HEK293 (cell line): ENCODE data around the gene ARHGAP28.

ENCODE experiments used
- CTCF ChIA-PET: fragments of 350-600 bp; formaldehyde crosslinking; extraction: SDS; loops from one replicate; lab custom pipeline; 2021; ENCODE audit warnings: antibody characterized with exemption; lab: Yijun Ruan, JAX
- POLR2A ChIA-PET: fragments of 300-600 bp; formaldehyde crosslinking; extraction: SDS; loops from one replicate; lab custom pipeline; 2020; ENCODE audit warnings: antibody characterized with exemption, inconsistent platforms; lab: Yijun Ruan, JAX
- H3K27ac ChIP-seq: fragments of 200-500 bp; sonication (Bioruptor generic); 2 replicates; pipeline ENCODE4 v1.5.1; 2014; ENCODE audit warnings: low read depth, low read length, control low read depth, inconsistent platforms; ENCODE audit errors: extremely low read depth
- H3K36me3 ChIP-seq, 2 experiments: fragments of 200-500 bp in 1 of 2; sonication (Bioruptor generic) in 1 of 2; 1 replicate in 1 of 2; 2 replicates in 1 of 2; pipeline ENCODE4 v1.5.1; 2014 to 2017; ENCODE audit warnings: inconsistent platforms in 2 of 2, low read length in 2 of 2; ENCODE audit not compliant: control insufficient read depth in 2 of 2, insufficient read depth in 1 of 2
- H3K4me1 ChIP-seq: fragments of 200-500 bp; sonication (Bioruptor generic); 2 replicates; pipeline ENCODE4 v1.5.1; 2014; ENCODE audit warnings: mild to moderate bottlenecking, low read length, inconsistent platforms; ENCODE audit not compliant: control insufficient read depth, insufficient read depth
- H3K4me3 ChIP-seq: 2 replicates; pipeline ENCODE4 v1.5.1; 2011; ENCODE audit warnings: low read depth, mild to moderate bottlenecking, control low read depth, low read length, moderate library complexity
- H3K9me3 ChIP-seq: fragments of 200-500 bp; sonication (Bioruptor generic); 2 replicates; pipeline ENCODE4 v1.5.1; 2014; ENCODE audit warnings: low read depth, low read length, inconsistent platforms; ENCODE audit not compliant: control insufficient read depth, insufficient read depth
- HOXD13 ChIP-seq: sonication (generic); formaldehyde crosslinking; IDR thresholded peaks from 2 replicates; pipeline ENCODE4 v1.8.0; 2022; ENCODE audit warnings: missing genetic modification reagents, borderline replicate concordance
- IKZF3 ChIP-seq: fragments of 450-650 bp; IDR thresholded peaks from 2 replicates; pipeline ENCODE4 v1.5.0; 2018; ENCODE audit warnings: missing biosample characterization, mild to moderate bottlenecking, missing genetic modification characterization, moderate library complexity
- SCRT1 ChIP-seq: fragments of 450-650 bp; formaldehyde crosslinking; IDR thresholded peaks from 2 replicates; pipeline ENCODE4 v1.5.1; 2016; ENCODE audit warnings: missing biosample characterization, missing genetic modification characterization, borderline replicate concordance
- ZBTB20 ChIP-seq: fragments of 450-650 bp; formaldehyde crosslinking; IDR thresholded peaks from 2 replicates; pipeline ENCODE4 v1.5.1; 2016; ENCODE audit warnings: missing biosample characterization, missing genetic modification characterization
- ZNF121 ChIP-seq: fragments of 450-650 bp; formaldehyde crosslinking; IDR thresholded peaks from 2 replicates; pipeline ENCODE4 v1.5.1; 2016; ENCODE audit warnings: missing biosample characterization, missing genetic modification characterization
- ZNF140 ChIP-seq: fragments of 450-650 bp; formaldehyde crosslinking; IDR thresholded peaks from 2 replicates; pipeline ENCODE4 v1.5.1; 2016; ENCODE audit warnings: missing biosample characterization, missing genetic modification characterization
- ZNF311 ChIP-seq: fragments of 450-650 bp; formaldehyde crosslinking; IDR thresholded peaks from 2 replicates; pipeline ENCODE4 v1.5.1; 2017; ENCODE audit warnings: missing biosample characterization, missing genetic modification characterization, borderline replicate concordance
- ZNF341 ChIP-seq: fragments of 450-650 bp; formaldehyde crosslinking; IDR thresholded peaks from 2 replicates; pipeline ENCODE4; 2016; ENCODE audit warnings: low read depth, missing biosample characterization, missing genetic modification characterization
- ZNF404 ChIP-seq: fragments of 450-650 bp; formaldehyde crosslinking; IDR thresholded peaks from 2 replicates; pipeline ENCODE4 v1.5.1; 2017; ENCODE audit warnings: missing biosample characterization, missing genetic modification characterization
- ZNF433 ChIP-seq: fragments of 450-650 bp; formaldehyde crosslinking; IDR thresholded peaks from 2 replicates; pipeline ENCODE4 v1.5.1; 2016; ENCODE audit warnings: missing biosample characterization, missing genetic modification characterization, low read depth
- ZNF544 ChIP-seq: fragments of 450-650 bp; formaldehyde crosslinking; IDR thresholded peaks from 2 replicates; pipeline ENCODE4 v1.5.0; 2017; ENCODE audit warnings: missing biosample characterization, missing genetic modification characterization
- ZNF658 ChIP-seq: fragments of 450-650 bp; formaldehyde crosslinking; IDR thresholded peaks from 2 replicates; pipeline ENCODE4; 2016; ENCODE audit warnings: missing biosample characterization, missing genetic modification characterization
- ZNF843 ChIP-seq: fragments of 450-650 bp; formaldehyde crosslinking; IDR thresholded peaks from 2 replicates; pipeline ENCODE4 v1.5.1; 2016; ENCODE audit warnings: missing biosample characterization, missing genetic modification characterization
- TF ChIP-seq, protein P1 (sequence below): fragments of 450-650 bp; formaldehyde crosslinking; IDR thresholded peaks from 2 replicates; pipeline ENCODE4 v1.5.1; 2016; ENCODE audit warnings: missing biosample characterization, missing genetic modification characterization
- TF ChIP-seq, protein P2 (sequence below): fragments of 450-650 bp; formaldehyde crosslinking; IDR thresholded peaks from 2 replicates; pipeline ENCODE4 v1.5.1; 2017; ENCODE audit warnings: missing biosample characterization, missing genetic modification characterization
- TF ChIP-seq, protein P3 (sequence below): fragments of 450-650 bp; formaldehyde crosslinking; IDR thresholded peaks from 2 replicates; pipeline ENCODE4 v1.5.1; 2016; ENCODE audit warnings: missing biosample characterization, missing genetic modification characterization
- TF ChIP-seq, protein P4 (sequence below): fragments of 450-650 bp; formaldehyde crosslinking; IDR thresholded peaks from 2 replicates; pipeline ENCODE4 v1.5.1; 2016; ENCODE audit warnings: missing biosample characterization, missing genetic modification characterization

The ARHGAP28 gene

DNA sequence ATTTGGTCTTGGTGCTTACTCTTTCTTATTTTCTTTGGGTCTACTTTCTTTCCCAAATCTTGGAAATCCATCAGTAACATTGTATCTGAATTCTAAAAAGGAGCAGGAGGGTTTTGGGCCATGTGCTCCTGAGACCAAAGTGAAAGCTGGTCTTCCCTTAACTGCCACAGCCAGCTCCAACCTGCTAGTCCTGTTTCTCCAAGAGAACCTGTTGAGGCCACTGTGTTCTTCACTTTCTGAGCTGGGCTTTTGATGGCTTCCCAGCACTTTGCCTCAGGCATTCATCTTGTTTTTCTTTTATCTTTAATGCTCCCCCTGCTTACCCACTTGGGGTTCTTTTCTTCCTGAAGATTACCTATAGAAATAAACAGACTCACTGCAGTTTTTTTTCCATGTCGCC lies 53.3 kb downstream of the ARHGAP28 start:
- no peak for TF ChIP-seq ZNF433
- TF ChIP-seq SCRT1 (tag by site-specific recombination): 0 out of 2 replicates have a peak, but pooled peaks have one; percentile 34
- no peak for TF ChIP-seq ZNF311
- TF ChIP-seq ZNF658 (tag by site-specific recombination): no peak
- TF ChIP-seq, protein P1, sequence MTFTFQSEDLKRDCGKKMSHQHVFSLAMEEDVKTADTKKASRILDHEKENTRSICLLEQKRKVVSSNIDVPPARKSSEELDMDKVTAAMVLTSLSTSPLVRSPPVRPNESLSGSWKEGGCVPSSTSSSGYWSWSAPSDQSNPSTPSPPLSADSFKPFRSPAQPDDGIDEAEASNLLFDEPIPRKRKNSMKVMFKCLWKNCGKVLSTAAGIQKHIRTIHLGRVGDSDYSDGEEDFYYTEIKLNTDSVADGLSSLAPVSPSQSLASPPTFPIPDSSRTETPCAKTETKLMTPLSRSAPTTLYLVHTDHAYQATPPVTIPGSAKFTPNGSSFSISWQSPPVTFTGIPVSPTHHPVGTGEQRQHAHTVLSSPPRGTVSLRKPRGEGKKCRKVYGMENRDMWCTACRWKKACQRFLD (tag by site-specific recombination): no peak
- no peak for TF ChIP-seq ZNF341 (tag by site-specific recombination)
- ChIA-PET POLR2A (no interaction called here), CTCF (interaction anchor here (0.6 kb wide), 1 partner anchor 106 kb away, joined by 4 read pairs; no protein-coding TSS in a partner anchor)
- no peaks in the 10 kb centered on the region for H3K9me3 ChIP-seq
- H3K27ac ChIP-seq: no peak overlapping the region
- H3K36me3 ChIP-seq: no peaks in the 10 kb centered on the region
- H3K4me3 ChIP-seq: no peak overlapping the region
- H3K4me1 ChIP-seq: peaks cover 17% of the 10 kb centered on the region

DNA sequence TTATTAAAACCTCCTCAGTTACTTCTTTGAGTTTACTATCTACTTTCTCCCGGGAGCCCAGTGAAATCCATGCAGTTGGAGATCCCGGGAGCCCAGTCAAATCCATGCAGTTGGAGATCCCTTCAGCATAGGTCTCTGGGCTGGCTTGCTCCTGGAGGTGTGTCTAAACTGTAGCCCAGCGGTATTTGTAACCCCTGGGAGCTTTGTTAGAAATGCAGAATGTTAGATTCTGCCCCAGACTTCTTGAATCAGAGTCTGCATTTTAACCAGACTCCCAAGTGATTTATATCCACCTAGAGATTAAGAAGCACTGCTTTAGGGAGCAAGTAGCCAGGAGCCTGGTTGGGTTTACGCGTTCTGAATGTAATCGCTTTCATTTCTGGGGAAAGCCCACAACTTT lies 54.5 kb downstream of the ARHGAP28 start:
- CTCF ChIA-PET: interaction anchor here (1.5 kb wide), 1 partner anchor 51 kb away, joined by 4 read pairs; no protein-coding TSS in a partner anchor
- no peaks in the 10 kb centered on the region for H3K36me3 ChIP-seq
- H3K4me3 ChIP-seq: no peak overlapping the region
- H3K4me1 ChIP-seq: peaks cover 17% of the 10 kb centered on the region
- no peak for TF ChIP-seq ZNF544 (tag by site-specific recombination)
- TF ChIP-seq IKZF3: no peak
- no peak for TF ChIP-seq ZNF140 (tag by site-specific recombination)
- TF ChIP-seq, protein P2, sequence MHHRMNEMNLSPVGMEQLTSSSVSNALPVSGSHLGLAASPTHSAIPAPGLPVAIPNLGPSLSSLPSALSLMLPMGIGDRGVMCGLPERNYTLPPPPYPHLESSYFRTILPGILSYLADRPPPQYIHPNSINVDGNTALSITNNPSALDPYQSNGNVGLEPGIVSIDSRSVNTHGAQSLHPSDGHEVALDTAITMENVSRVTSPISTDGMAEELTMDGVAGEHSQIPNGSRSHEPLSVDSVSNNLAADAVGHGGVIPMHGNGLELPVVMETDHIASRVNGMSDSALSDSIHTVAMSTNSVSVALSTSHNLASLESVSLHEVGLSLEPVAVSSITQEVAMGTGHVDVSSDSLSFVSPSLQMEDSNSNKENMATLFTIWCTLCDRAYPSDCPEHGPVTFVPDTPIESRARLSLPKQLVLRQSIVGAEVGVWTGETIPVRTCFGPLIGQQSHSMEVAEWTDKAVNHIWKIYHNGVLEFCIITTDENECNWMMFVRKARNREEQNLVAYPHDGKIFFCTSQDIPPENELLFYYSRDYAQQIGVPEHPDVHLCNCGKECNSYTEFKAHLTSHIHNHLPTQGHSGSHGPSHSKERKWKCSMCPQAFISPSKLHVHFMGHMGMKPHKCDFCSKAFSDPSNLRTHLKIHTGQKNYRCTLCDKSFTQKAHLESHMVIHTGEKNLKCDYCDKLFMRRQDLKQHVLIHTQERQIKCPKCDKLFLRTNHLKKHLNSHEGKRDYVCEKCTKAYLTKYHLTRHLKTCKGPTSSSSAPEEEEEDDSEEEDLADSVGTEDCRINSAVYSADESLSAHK (tag by site-specific recombination): no peak
- TF ChIP-seq ZNF843 (tag by site-specific recombination): no peak
- TF ChIP-seq, protein P3, sequence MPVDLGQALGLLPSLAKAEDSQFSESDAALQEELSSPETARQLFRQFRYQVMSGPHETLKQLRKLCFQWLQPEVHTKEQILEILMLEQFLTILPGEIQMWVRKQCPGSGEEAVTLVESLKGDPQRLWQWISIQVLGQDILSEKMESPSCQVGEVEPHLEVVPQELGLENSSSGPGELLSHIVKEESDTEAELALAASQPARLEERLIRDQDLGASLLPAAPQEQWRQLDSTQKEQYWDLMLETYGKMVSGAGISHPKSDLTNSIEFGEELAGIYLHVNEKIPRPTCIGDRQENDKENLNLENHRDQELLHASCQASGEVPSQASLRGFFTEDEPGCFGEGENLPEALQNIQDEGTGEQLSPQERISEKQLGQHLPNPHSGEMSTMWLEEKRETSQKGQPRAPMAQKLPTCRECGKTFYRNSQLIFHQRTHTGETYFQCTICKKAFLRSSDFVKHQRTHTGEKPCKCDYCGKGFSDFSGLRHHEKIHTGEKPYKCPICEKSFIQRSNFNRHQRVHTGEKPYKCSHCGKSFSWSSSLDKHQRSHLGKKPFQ (tag by site-specific recombination): no peak
- TF ChIP-seq HOXD13 (CRISPR knock-in tag): no peak
- TF ChIP-seq ZNF404: no peak
- no peak for TF ChIP-seq ZBTB20 (tag by site-specific recombination)
- TF ChIP-seq, protein P4, sequence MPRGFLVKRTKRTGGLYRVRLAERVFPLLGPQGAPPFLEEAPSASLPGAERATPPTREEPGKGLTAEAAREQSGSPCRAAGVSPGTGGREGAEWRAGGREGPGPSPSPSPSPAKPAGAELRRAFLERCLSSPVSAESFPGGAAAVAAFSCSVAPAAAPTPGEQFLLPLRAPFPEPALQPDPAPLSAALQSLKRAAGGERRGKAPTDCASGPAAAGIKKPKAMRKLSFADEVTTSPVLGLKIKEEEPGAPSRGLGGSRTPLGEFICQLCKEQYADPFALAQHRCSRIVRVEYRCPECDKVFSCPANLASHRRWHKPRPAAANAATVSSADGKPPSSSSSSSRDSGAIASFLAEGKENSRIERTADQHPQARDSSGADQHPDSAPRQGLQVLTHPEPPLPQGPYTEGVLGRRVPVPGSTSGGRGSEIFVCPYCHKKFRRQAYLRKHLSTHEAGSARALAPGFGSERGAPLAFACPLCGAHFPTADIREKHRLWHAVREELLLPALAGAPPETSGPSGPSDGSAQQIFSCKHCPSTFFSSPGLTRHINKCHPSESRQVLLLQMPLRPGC (tag by site-specific recombination): no peak
- no peak for TF ChIP-seq ZNF121 (tag by site-specific recombination)
- H3K27ac ChIP-seq: no peak overlapping the region
- H3K9me3 ChIP-seq: no peaks in the 10 kb centered on the region
- POLR2A ChIA-PET: no interaction called here
